Stimulated activated CD4-positive, alpha-beta T cell treated with anti-CD3 and anti-CD28 coated beads, Interleukin-12 subunit alpha, Interleukin-12 subunit beta, amount 100 ng/mL, for 48 hours (primary cell): ENCODE results near the gene CORO1C.
"Not testable (repeated sequence)": the region's sequence is repeated elsewhere in the genome, so short reads cannot be mapped to it uniquely, and the experiment has no call there.

Experiments
- DNase-seq, 3 donors: peaks; one replicate each; pipeline ENCODE4 v3.0.0-alpha.2; 2020; ENCODE audit warnings: low read depth in 2 of 3, low spot score in 1 of 3

The CORO1C gene

DNA sequence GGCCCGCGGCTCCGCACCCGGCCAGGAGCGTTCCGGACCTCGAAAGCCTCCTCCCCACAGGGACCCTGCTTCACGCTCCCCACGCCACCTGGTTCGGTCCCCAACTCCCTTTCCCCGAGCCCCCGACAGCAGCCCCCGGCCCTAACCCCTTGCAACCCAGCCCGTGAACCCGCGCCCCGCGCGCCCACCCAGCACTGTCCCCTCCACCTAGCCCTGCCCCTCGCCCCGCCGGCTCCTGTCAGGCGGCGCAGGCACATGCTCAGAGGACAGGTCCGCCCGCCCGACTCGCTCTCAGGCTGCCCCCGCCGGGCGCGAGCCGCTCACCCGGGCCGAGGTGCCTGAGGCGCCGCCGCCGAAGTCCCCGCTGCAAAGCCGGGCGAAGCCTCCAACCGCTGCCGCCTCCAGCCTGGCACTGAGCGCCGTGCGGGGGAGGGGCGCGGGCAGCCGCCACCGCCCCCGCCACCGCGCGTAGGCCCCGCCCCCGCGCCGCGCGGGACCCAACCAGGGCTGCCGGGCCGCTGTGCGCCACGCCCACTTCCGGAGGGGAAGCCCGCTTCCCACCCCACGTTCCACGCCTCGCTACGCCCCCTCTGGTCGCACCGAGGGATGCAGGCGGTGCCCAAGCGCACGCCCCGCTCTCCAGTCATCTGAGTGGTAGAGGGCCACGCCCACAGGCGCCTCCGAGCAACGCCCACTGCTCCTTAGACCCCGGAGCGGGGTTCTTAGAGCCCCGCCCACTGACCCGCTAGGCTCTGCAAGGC lies at the start of gene CORO1C:
TSS of gene CORO1C (minus strand) at position 414 of the 761 bp plus-strand sequence. CDS start 30,200 bp downstream, outside the sequence.
- DNase-seq, result peak; percentile 92 to 97 (median 94)

GRCh38 chr12:108779998-108780688 lies 48.8 kb upstream of the CORO1C start:
- no peak for DNase-seq

DNA sequence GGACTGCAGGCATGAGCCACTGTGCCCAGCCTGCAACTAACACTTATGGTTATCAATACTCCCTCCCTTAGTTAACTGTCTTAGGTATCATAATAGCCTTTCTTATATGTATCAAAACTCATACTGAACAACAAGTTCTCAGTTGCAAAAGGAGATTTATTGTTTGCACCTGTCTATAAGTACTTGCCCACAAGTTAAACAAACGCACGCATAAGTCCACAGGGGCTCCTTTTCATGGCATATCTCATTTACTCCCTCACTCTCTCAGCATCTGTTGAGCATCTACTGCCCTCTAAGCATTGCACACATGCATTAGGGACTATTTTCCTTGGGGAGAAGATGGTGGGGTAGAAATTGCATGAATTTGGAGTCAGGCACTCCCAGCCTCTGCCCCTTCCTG lies 46.7 kb upstream of the CORO1C start:
- DNase-seq, result no peak

DNA sequence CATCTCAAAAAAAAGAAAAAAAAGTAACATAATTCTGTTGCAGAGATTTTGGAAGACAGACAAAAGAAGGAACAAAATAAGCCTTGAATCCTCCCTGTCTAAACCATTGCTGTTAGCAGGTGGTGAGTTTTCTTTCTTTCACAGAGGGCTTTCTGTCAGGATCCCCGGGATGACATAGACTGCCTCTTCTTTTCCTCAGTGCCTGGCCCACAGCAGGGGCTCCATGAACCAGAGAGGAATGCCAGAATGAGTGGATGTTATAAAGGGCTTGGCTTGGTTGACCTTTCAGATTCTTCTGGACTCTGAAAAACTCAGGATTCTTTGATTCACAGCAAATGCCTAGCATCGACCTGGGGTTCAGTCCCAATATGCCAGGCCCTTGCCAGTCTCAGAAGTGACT lies 45.8 kb upstream of the CORO1C start:
- DNase-seq, result no peak

DNA sequence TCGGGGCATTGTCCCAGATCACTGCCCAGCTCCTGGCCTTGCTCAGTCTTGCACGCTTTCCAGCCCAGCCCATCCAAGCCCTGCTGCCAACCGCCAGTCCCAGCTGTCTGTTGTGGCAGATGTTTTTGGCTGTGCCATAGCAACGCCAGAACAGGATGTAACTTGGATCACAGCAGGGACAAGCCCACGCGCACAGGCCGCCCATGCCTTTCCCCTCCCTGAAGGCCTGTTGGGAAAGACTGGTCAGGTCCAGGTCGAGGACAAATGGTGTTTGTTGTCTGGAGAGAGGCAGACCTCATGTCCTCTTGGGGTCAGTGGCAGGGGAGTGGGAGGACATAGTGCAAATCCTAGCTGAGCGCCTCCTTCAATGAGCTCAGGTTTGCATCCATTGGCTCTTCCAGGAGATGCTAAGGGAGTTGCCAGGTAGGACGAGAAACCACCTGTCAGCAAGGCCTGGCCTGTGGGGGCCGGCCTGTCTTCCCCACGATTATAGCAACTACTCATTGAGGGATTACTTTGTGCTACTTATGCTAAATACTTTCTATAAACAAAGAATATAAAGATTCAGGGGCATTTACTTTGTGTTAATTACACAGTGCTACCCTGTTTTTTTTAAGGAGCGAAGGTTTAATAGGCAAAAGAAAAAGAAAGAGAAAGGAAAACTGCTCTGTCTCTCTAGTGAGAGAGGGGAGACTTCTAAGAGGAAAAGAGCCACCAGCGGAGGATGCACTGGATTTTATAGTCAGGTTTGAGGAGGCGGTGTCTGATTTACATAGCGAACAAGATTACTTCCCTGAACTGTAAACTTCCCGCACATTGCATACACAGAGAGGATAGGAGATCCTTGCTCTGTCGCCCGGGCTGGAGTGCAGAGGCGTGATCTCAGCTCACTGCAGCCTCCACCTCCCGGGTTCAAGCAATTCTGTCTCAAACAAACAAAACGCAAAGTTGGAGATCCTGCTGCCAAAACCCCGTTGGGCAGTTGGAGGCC lies 42.8 kb upstream of the CORO1C start:
- no peak for DNase-seq

DNA sequence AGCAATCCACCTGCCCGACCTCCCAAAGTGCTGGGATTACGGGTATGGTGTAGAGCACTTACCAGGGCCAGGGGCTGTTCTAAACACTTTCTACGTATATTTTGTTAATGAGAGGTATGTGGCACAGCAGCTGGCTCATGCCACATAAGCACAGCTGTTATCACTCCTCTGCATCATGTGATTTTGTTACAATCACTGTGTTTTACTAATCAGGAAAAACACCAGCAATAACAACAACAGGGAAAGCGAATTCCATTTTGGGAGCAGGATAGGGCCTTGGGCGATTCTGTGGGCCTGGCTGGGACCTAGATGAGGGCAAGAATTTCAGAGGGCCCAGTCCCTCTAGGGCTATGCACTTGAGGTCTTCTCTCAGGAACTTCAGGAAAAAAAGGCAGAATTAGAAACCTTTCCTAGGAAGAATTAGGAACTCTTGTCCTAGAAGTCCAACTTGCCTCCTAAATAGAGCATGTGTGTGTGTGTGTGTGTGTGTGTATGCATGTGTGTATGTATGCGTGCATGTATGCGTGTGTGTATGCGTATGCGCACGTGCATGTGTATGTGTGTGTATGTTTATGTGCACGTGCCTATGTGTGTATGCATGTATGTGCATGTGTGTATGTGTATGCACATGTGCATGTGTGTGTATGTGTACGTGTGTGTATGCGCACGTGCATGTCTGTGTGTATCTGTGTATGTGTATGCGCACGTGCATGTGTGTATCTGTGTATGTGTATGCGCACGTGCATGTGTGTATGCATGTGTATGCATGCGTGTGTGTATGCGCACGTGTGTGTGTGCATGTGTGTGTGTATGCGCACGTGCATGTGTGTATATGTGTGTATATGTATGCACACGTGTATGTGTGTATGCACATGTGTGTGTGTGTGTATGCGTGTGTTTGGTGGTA lies 41.8 kb upstream of the CORO1C start:
- no peak for DNase-seq

- no peak for DNase-seq
Observed at GRCh38 chr12:108772247-108772646, 40.9 kb upstream of the CORO1C start.

DNA sequence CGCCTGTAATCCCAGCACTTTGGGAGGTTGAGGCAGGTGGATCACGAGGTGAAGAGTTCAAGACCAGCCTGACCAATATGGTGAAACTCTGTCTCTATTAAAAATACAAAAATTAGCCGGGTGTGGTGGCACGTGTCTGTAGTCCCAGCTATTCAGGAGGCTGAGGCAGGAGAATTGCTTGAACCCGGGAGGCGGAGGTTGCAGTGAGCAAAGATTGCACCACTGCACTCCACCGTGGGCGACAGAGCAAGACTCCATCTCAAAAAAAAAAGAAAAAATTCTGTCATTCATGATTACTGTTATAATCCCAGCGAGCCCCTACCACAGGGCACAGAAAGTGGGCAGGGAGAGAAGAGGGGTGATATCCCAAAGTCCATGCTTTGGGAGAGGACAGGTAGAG lies 40.5 kb upstream of the CORO1C start:
- not testable (repeated sequence) for DNase-seq

- DNase-seq, result no peak
Observed at GRCh38 chr12:108770963-108771362, 39.6 kb upstream of the CORO1C start.

- no peak for DNase-seq
Observed at GRCh38 chr12:108770269-108770829, 39.0 kb upstream of the CORO1C start.

- peak in 1 of 3 donors; percentile 3 for DNase-seq
Observed at GRCh38 chr12:108768591-108769500, 37.5 kb upstream of the CORO1C start.

DNA sequence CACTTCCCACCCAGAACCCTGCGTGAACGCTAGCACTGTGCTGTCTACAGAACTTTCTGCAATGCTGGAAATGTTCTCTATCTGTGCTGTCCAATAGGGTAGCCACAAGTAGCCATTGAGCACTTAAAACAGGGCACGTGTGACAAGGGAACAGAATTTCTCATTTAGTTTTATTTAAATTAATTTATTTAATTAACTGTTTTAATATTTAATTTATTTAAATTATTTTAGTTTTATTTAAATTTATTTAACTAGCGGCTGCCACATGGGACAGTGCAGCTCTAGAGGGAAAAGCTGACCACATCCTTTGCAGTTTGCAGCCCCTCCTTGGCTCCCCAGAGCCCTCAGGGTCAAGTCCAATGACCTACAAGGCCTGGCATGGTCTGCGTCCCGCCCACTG lies 35.0 kb upstream of the CORO1C start:
- no peak for DNase-seq

DNA sequence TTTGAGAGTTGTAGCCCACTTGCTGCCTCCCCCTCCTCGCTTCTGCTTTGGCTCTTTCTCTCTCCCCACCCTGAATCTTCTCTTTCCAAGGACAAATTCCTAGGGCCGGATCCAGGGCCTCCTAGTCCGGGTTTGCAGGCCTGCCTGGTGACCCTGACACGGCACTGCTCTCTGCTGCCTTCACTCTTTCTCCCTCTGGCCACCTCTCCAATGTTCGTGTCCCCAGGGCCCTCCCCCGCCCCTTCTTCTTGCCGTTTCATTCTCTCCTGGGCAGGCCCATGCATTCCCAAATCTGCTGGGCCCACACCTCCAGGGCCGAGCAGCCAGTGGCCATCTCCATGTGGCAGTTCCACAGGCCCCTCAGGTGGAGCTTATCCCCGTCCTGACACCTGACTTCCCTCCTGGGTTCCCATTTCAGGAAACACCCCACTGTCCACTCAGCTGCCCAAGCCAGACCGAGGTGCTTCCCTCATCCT lies 34.0 kb upstream of the CORO1C start:
- no peak for DNase-seq

DNA sequence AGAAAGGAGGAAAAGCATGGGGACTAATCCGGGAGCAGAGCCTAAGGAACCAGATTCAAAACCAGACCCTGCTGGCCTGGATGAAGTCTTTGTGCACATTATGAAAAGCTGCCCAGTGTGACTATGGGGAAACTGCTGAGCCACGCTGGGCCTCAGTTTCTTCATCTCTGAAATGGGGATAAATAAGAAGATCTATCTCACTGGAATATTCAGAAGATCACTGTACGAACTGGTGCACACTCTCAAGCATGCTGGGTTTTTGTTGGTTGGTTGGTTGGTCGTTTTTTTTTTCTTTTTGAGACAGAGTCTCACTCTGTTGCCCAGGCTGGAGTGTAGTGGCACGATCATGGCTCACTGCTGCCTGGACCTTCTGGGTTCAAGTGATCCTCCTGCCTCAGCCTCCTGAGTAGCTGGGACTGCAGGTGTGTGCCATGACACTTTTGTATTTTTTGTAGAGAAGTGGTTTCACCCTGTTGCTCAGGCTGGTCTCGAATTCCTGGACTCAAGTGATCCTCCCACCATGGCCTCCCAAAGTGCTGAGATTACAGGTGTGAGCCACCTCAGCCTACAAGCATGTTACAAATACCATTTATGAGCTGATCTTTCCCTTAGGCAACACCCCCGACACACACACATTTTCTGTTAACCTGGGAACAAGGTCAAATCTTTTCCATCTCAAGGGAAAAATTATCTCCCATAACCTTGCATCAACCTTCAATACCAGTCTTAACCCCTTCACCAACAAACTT lies 33.4 kb upstream of the CORO1C start:
- DNase-seq, result no peak

- no peak for DNase-seq
Observed at GRCh38 chr12:108761226-108761625, 29.9 kb upstream of the CORO1C start.

GRCh38 chr12:108759924-108760323 lies 28.6 kb upstream of the CORO1C start:
- no peak for DNase-seq

DNA sequence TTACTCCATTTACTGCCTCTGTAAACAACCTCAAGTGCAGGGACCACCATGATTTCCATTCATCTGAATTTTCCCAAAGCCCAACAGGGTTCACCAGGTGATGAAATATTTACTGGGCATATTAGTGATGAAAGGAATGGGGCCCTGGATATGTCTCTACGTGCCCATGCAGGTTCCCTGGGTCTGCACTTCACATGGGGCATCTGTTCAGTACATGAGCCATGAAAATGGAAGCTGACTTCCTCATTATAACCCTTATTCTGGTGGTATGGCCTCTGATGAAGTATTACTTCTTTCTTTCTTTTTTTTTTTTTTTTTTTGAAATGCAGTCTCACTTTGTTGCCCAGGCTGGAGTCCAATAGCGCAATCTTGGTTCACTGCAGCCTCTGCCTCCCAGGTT lies 26.5 kb upstream of the CORO1C start:
- no peak for DNase-seq

DNA sequence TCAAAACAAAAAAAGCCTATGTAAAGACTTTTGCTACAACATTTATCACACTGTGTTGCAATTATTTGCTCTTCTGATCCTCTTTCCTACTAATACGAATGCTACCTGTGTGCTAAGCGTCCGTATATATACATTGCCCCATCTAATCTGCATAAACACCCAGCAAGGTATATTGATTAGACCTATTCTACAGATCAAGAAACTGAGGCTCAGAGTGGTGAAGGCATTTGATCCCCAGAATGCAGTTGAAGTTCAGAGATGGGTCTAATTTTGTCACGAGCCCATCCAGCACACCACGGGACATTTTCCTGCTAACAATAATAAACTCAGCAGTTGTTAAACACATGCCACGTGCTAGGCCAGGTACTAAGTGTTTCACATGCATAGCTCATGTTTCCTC lies 25.1 kb upstream of the CORO1C start:
- no peak for DNase-seq
